ENCODE measurements around the gene ULK4. TPM values are rescaled to one million over a fixed set of nuclear protein-coding genes. Genes with fewer than 3 reads are reported as not detected.

Gene ULK4
- total and polyA plus RNA-seq, 2 of the 4 experiments (the other 2 are of a cell fraction), result 2.7 to 5.0 TPM

GRCh38 chr3:41478278-41478677, 483.6 kb downstream of the ULK4 start:
- no peak for DNase-seq
- in situ Hi-C loops (cut with MboI; ENCODE audit: low sequenced_read_pairs), result no loop called here
- dilution Hi-C loops (cut with HindIII; ENCODE audit: low sequenced_read_pairs, unreplicated experiment), result no loop called here
- H3K9me1 ChIP-seq (ENCODE audit: insufficient read depth, low read length), result no peaks in the 10 kb centered on the region
- H3K79me1 ChIP-seq (ENCODE audit: low read depth in 1 of 2, low read length in 2 of 2), result no peaks in the 10 kb centered on the region
- no peak overlapping the region for H2BK120ac ChIP-seq (ENCODE audit: low read depth, low read length)
- TF ChIP-seq SMC3 (IDR thresholded peaks at IDR 0.05; ENCODE audit: low read depth, low read length), result no peak
- TF ChIP-seq RCOR1 (IDR thresholded peaks at IDR 0.05; ENCODE audit: insufficient replicate concordance, low read length), result no peak
- TF ChIP-seq MAZ (IDR thresholded peaks at IDR 0.05; ENCODE audit: borderline replicate concordance, low read depth, low read length), result no peak
- TF ChIP-seq CEBPB (IDR thresholded peaks at IDR 0.05; ENCODE audit: low read depth, low read length), result no peak
- TF ChIP-seq, protein P1, sequence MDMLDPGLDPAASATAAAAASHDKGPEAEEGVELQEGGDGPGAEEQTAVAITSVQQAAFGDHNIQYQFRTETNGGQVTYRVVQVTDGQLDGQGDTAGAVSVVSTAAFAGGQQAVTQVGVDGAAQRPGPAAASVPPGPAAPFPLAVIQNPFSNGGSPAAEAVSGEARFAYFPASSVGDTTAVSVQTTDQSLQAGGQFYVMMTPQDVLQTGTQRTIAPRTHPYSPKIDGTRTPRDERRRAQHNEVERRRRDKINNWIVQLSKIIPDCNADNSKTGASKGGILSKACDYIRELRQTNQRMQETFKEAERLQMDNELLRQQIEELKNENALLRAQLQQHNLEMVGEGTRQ (IDR thresholded peaks at IDR 0.05; ENCODE audit: low read depth, low read length), result no peak
- TF ChIP-seq POLR2A (IDR thresholded peaks at IDR 0.05; ENCODE audit: low read depth, low read length), result no peak
- no peak for TF ChIP-seq CHD1 (IDR thresholded peaks at IDR 0.05; ENCODE audit: low read depth, low read length)
- TF ChIP-seq FOS (IDR thresholded peaks at IDR 0.05; ENCODE audit: low read depth, low read length), result no peak
- no peak for TF ChIP-seq CTCF (conservative IDR thresholded peaks at IDR 0.05; ENCODE audit: low read depth, low read length)
- no peak for TF ChIP-seq MAFK (IDR thresholded peaks at IDR 0.05; ENCODE audit: low read depth, low read length)
- TF ChIP-seq ELK1 (IDR thresholded peaks at IDR 0.05; ENCODE audit: borderline replicate concordance, low read depth, low read length), result no peak
- TF ChIP-seq NFE2L2 (IDR thresholded peaks at IDR 0.05; ENCODE audit: low read depth, low read length), result no peak
- TF ChIP-seq BHLHE40 (IDR thresholded peaks at IDR 0.05; ENCODE audit: low read depth, low read length), result no peak
- no peak overlapping the region for H2BK20ac ChIP-seq (ENCODE audit: low read depth, low read length)
- H3K14ac ChIP-seq (replicated peaks; ENCODE audit: low read depth, low read length), result no peak overlapping the region
- no peak overlapping the region for H2BK15ac ChIP-seq (ENCODE audit: low read depth, low read length)
- no peaks in the 10 kb centered on the region for H4K20me1 ChIP-seq (ENCODE audit: insufficient read depth, low read length)
- H4K8ac ChIP-seq (ENCODE audit: low read depth in 2 of 2, low read length in 2 of 2), result no peak overlapping the region
- no peak for ATAC-seq (ENCODE audit: low read depth)
- no peak overlapping the region for H3K56ac ChIP-seq (ENCODE audit: extremely low read depth, insufficient read depth, low read length)
- no peak overlapping the region for H3K4me3 ChIP-seq (ENCODE audit: insufficient read depth, low read depth, low read length)
- H2BK5ac ChIP-seq (ENCODE audit: low read depth, low read length, poor library complexity, severe bottlenecking), result no peak overlapping the region
- H3K4me1 ChIP-seq (ENCODE audit: control insufficient read depth, insufficient read depth, low read length), result no peaks in the 10 kb centered on the region
- no peak overlapping the region for H4K5ac ChIP-seq (ENCODE audit: low read depth, low read length)
- no peak overlapping the region for H4K91ac ChIP-seq (ENCODE audit: insufficient read depth, low read depth, low read length)
- H2AK9ac ChIP-seq (replicated peaks; ENCODE audit: low read depth, low read length, poor library complexity), result no peak overlapping the region
- no TSS peak for BruUV-seq (replicated peaks)
- intact Hi-C loops (cut with micrococcal nuclease), result no loop called here
- WGBS, 2 experiments (ENCODE audit: extremely low coverage in 2 of 2, insufficient read length in 1 of 2), result no CpG with 5 or more reads among the region's 1 CpG
- H2AK5ac ChIP-seq (ENCODE audit: low read depth, low read length), result no peak overlapping the region
- no peaks in the 10 kb centered on the region for H3K36me3 ChIP-seq (ENCODE audit: control insufficient read depth, insufficient read depth, low read length)
- H3K9me3 ChIP-seq (ENCODE audit: control insufficient read depth, insufficient read depth, low read length), result no peaks in the 10 kb centered on the region
- no peak overlapping the region for H3K27ac ChIP-seq (ENCODE audit: insufficient read depth, low read length)
- H3K27me3 ChIP-seq (ENCODE audit: control insufficient read depth, insufficient read depth, low read length), result no peaks in the 10 kb centered on the region
- H2AFZ ChIP-seq (replicated peaks; ENCODE audit: low read length, poor library complexity), result no peak overlapping the region
- H3K4me2 ChIP-seq (ENCODE audit: low read depth, low read length), result no peak overlapping the region
- H3K23ac ChIP-seq (ENCODE audit: low read depth, low read length), result no peak overlapping the region
- POLR2A ChIA-PET (ENCODE audit: unreplicated experiment), result no interaction called here
- no peak overlapping the region for H3K18ac ChIP-seq (ENCODE audit: low read depth, low read length)
- CTCF ChIA-PET, result interaction anchor here (0.5 to 1.9 kb wide), 2 partner anchors 13 to 321 kb away, joined by 4 to 5 read pairs; no protein-coding TSS in a partner anchor
- H3K4ac ChIP-seq (ENCODE audit: low read depth, low read length), result no peak overlapping the region
- H3K9ac ChIP-seq (ENCODE audit: low read depth, low read length), result no peak overlapping the region
